Endothelial cell of umbilical vein (primary cell): Measurements from ENCODE around the gene CPXM2. TPM values are rescaled to one million over a fixed set of nuclear protein-coding genes. Genes with fewer than 3 reads are reported as not detected.

ENCODE experiments used
- BruUV-seq: library from RNA; stranded (reverse); fragments of 400-500 nt; replicated peaks from 2 replicates; lab custom pipeline; 2021; lab: Mats Ljungman, UMichigan
- CTCF ChIA-PET: fragments of 300-600, 350-600 bp; sonication (Branson Sonifier 250); formaldehyde crosslinking; loops from one replicate; lab custom pipeline; 2021; ENCODE audit warnings: antibody characterized with exemption, inconsistent platforms; lab: Charles Lee
- POLR2A ChIA-PET: fragments of 300-600, 350-600 bp; sonication (Branson Sonifier 250); formaldehyde crosslinking; loops from one replicate; lab custom pipeline; 2021; ENCODE audit warnings: antibody characterized with exemption, inconsistent platforms; lab: Charles Lee
- DNase-seq: peaks from one replicate; pipeline ENCODE4 v3.0.0-alpha.2; 2011; ENCODE audit warnings: low read depth, low spot score
- FAIRE-seq: peaks from 2 replicates; lab custom pipeline; 2011; peaks lifted over from hg19 to GRCh38; lab: Jason Lieb, UNC
- H2AFZ ChIP-seq: 2 replicates; pipeline ENCODE4 v1.6.0; 2012; ENCODE audit warnings: low read depth, low read length, control low read depth, inconsistent platforms
- H3K27ac ChIP-seq: 2 replicates; pipeline ENCODE4 v1.5.1; 2011; ENCODE audit warnings: low read depth, mild to moderate bottlenecking, control low read depth, low read length, moderate library complexity; ENCODE audit not compliant: insufficient read depth
- H3K27me3 ChIP-seq, 2 experiments: 2 replicates each; pipeline versions ENCODE4 v1.6.0 to v1.6.1; 2011; ENCODE audit warnings: low read length in 2 of 2, mixed read lengths in 1 of 2; ENCODE audit not compliant: control insufficient read depth in 2 of 2, insufficient read depth in 2 of 2
- H3K36me3 ChIP-seq, 2 experiments: 2 replicates in 1 of 2; 3 replicates in 1 of 2; pipeline ENCODE4 v1.5.1; 2011; ENCODE audit warnings: low read length in 2 of 2, mild to moderate bottlenecking in 1 of 2, moderate library complexity in 1 of 2; ENCODE audit not compliant: control insufficient read depth in 2 of 2, insufficient read depth in 2 of 2; ENCODE audit errors: extremely low read depth in 1 of 2
- H3K4me1 ChIP-seq: 3 replicates; pipeline ENCODE4 v1.5.1; 2011; ENCODE audit warnings: mild to moderate bottlenecking, low read length; ENCODE audit not compliant: control insufficient read depth, insufficient read depth; ENCODE audit errors: extremely low read depth
- H3K4me2 ChIP-seq: 2 replicates; pipeline ENCODE4 v1.6.1; 2011; ENCODE audit warnings: low read length, control low read depth, mixed read lengths; ENCODE audit not compliant: insufficient read depth
- H3K4me3 ChIP-seq, 3 experiments: fragments of 200-600 bp in 1 of 3; sonication (generic), shearing (Covaris generic) in 1 of 3; replicated peaks in 1 of 3; 2 replicates each; pipeline ENCODE4 v1.5.1; 2011 to 2016; ENCODE audit warnings: control low read depth in 3 of 3, low read length in 3 of 3, mild to moderate bottlenecking in 2 of 3, inconsistent platforms in 1 of 3, low read depth in 1 of 3, moderate library complexity in 1 of 3; ENCODE audit not compliant: insufficient read depth in 1 of 3
- H3K79me2 ChIP-seq: 2 replicates; pipeline ENCODE4 v1.6.0; 2012; ENCODE audit warnings: low read length, inconsistent platforms; ENCODE audit not compliant: control insufficient read depth, insufficient read depth
- H3K9ac ChIP-seq: replicated peaks from 2 replicates; pipeline ENCODE3; 2011; ENCODE audit warnings: low read length, control low read depth; ENCODE audit not compliant: insufficient read depth; ENCODE audit errors: extremely low read depth
- H3K9me1 ChIP-seq: replicated peaks from 3 replicates; pipeline ENCODE4 v1.6.0; 2011; ENCODE audit warnings: mild to moderate bottlenecking, low read length; ENCODE audit not compliant: control insufficient read depth, insufficient read depth; ENCODE audit errors: extremely low read depth
- H3K9me3 ChIP-seq: replicated peaks from 2 replicates; pipeline ENCODE4 v1.5.1; 2012; ENCODE audit warnings: low read length, inconsistent platforms; ENCODE audit not compliant: control insufficient read depth, insufficient read depth
- H4K20me1 ChIP-seq: replicated peaks from 2 replicates; pipeline ENCODE3; 2011; ENCODE audit warnings: mild to moderate bottlenecking, low read length; ENCODE audit not compliant: control insufficient read depth, insufficient read depth; ENCODE audit errors: extremely low read depth
- EZH2 ChIP-seq: IDR thresholded peaks from 2 replicates; pipeline ENCODE4 v1.6.1; 2012; ENCODE audit warnings: borderline replicate concordance, low read depth, mild to moderate bottlenecking, moderate library complexity, low read length, inconsistent platforms; ENCODE audit not compliant: severe bottlenecking
- FOS ChIP-seq: IDR thresholded peaks from 2 replicates; pipeline ENCODE4 v1.6.1; 2011; ENCODE audit warnings: mild to moderate bottlenecking, low read length, moderate library complexity, borderline replicate concordance; ENCODE audit not compliant: insufficient read depth
- GATA2 ChIP-seq: IDR thresholded peaks from 2 replicates; pipeline ENCODE4 v1.7.0; 2011; ENCODE audit warnings: low read depth, mild to moderate bottlenecking, moderate library complexity, mixed read lengths, low read length; ENCODE audit not compliant: insufficient read length, insufficient read depth
- JUN ChIP-seq: IDR thresholded peaks from 2 replicates; pipeline ENCODE4 v1.6.1; 2011; ENCODE audit warnings: borderline replicate concordance, low read depth; ENCODE audit not compliant: insufficient read length, insufficient read depth
- MYC ChIP-seq: IDR thresholded peaks from one replicate; pipeline ENCODE4 v1.6.1; 2011; ENCODE audit warnings: mild to moderate bottlenecking, low read depth, low read length
- POLR2A ChIP-seq: IDR thresholded peaks from 2 replicates; pipeline ENCODE4 v1.6.1; 2012; ENCODE audit warnings: low read depth, mild to moderate bottlenecking, control low read depth, low read length
- POLR2AphosphoS5 ChIP-seq: IDR thresholded peaks from 2 replicates; pipeline ENCODE4 v1.6.1; 2012; ENCODE audit warnings: low read depth, mild to moderate bottlenecking, control low read depth, low read length, moderate library complexity; ENCODE audit not compliant: insufficient read depth
- dilution Hi-C: fragments of 300-500 bp; cut with MboI; formaldehyde crosslinking; loops from one replicate; pipeline ENCODE4 v1.15.0; 2019; ENCODE audit warnings: low sequenced_read_pairs; ENCODE audit not compliant: extremely low pct_ligation_motif_present
- intact Hi-C: fragments of 100-400 bp; cut with micrococcal nuclease; formaldehyde crosslinking; loops from one replicate; pipeline ENCODE4 v1.10.0; 2022
- polyA plus RNA-seq, 4 experiments: library from polyadenylated mRNA; depleted of rRNA in 3 of 4; stranded (reverse) in 3 of 4; unstranded in 1 of 4; fragments of >200 nt; gene quantifications; 2 replicates each; pipeline versions ENCODE4 v1.2.1 to v1.2.3, GENCODE V29; 2011 to 2012; ENCODE audit warnings: missing spikeins in 1 of 4
- total RNA-seq: library from RNA; stranded (reverse); gene quantifications from 2 replicates; pipeline ENCODE4 v1.2.3, GENCODE V29; 2021
- TF ChIP-seq, protein P1 (sequence below), 2 donors: IDR thresholded peaks; 1 replicate in 1 of 2; 2 replicates in 1 of 2; pipeline ENCODE4 v1.5.1; 2011; ENCODE audit warnings: low read length in 2 of 2, mild to moderate bottlenecking in 2 of 2, moderate library complexity in 2 of 2, control low read depth in 1 of 2, inconsistent platforms in 1 of 2, low read depth in 1 of 2; ENCODE audit not compliant: insufficient read depth in 1 of 2; ENCODE audit errors: extremely low read depth in 1 of 2
- TF ChIP-seq, protein P2 (sequence below): IDR thresholded peaks from 2 replicates; pipeline ENCODE4 v1.6.1; 2011; ENCODE audit not compliant: insufficient read depth, insufficient read length

The CPXM2 gene
- total and polyA plus RNA-seq, 2 donors (not counting 3 experiments of a cell fraction or from before 2014, with no cell fraction given), result 1.8 to 2.7 TPM

DNA sequence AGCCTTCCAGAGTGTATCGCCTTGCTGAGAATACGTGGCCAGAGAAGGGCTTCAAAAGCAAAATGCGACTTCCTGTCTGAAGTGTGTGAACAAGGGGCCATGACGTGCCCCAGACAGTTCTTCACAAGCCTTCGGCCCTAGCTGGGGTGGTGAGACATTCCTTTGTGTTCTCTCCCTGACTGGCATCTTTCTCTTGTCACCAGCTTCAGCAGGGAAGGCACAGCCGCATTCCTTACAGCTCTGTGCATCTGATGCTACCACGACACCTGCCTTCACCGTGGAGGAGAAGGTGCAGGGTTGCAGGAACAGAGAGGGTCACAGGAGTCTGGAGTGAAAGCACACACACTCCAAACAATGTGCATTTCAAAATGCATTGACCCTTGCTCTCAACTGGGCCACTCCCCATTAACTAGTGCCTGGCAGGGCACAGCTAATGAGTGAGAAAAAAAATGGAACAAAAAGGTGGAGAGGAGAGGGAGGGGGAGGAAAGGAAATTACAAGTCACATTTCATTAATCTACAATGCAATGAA is 132.0 kb downstream of the CPXM2 start:
- TF ChIP-seq MYC, result no peak
- TF ChIP-seq, protein P1, sequence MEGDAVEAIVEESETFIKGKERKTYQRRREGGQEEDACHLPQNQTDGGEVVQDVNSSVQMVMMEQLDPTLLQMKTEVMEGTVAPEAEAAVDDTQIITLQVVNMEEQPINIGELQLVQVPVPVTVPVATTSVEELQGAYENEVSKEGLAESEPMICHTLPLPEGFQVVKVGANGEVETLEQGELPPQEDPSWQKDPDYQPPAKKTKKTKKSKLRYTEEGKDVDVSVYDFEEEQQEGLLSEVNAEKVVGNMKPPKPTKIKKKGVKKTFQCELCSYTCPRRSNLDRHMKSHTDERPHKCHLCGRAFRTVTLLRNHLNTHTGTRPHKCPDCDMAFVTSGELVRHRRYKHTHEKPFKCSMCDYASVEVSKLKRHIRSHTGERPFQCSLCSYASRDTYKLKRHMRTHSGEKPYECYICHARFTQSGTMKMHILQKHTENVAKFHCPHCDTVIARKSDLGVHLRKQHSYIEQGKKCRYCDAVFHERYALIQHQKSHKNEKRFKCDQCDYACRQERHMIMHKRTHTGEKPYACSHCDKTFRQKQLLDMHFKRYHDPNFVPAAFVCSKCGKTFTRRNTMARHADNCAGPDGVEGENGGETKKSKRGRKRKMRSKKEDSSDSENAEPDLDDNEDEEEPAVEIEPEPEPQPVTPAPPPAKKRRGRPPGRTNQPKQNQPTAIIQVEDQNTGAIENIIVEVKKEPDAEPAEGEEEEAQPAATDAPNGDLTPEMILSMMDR (IDR thresholded peaks at IDR 0.05; ENCODE audit: extremely low read depth in 1 of 2, insufficient read depth in 1 of 2, low read depth in 1 of 2, low read length in 2 of 2), result no peak
- no peak for TF ChIP-seq EZH2
- no peak for TF ChIP-seq JUN
- TF ChIP-seq, protein P2, sequence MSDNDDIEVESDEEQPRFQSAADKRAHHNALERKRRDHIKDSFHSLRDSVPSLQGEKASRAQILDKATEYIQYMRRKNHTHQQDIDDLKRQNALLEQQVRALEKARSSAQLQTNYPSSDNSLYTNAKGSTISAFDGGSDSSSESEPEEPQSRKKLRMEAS, result no peak
- no peak for TF ChIP-seq FOS
- TF ChIP-seq GATA2, result no peak
- TF ChIP-seq POLR2AphosphoS5, result no peak
- no peak for TF ChIP-seq POLR2A
- BruUV-seq, result no TSS peak

More for the DNA sequence above, 132.0 kb downstream of the CPXM2 start:
- Histone ChIP-seq H4K20me1 (no peaks in the 10 kb centered on the region), H3K36me3 (no peaks in the 10 kb centered on the region), H3K4me2 (no peak overlapping the region), H2AFZ (no peak overlapping the region), H3K9ac (no peak overlapping the region), H3K79me2 (no peaks in the 10 kb centered on the region), H3K4me3 (no peak overlapping the region), H3K9me1 (no peaks in the 10 kb centered on the region), H3K27me3 (no peaks in the 10 kb centered on the region), H3K27ac (no peak overlapping the region), H3K9me3 (no peaks in the 10 kb centered on the region), H3K4me1 (no peaks in the 10 kb centered on the region)
- ChIA-PET CTCF (no interaction called here), POLR2A (no interaction called here)
- no peak for FAIRE-seq
- no peak for DNase-seq
- intact Hi-C loops (loop anchor here (10.0 kb wide), 1 partner anchor 205 kb away; no protein-coding TSS in a partner anchor), dilution Hi-C loops (no loop called here)
